ENCODE measurements around the gene ACTL7A.
"Not testable (repeated sequence)": the region's sequence is repeated elsewhere in the genome, so short reads cannot be mapped to it uniquely, and the experiment has no call there.

The ACTL7A gene

GRCh38 chr9:108861997-108862396 lies at the start of gene ACTL7A:
ACTL7A (plus strand) TSS chr9:108862266; CDS start chr9:108862323, 57 bp downstream.
- DNase-seq, result no peak

- DNase-seq, result no peak
These were observed 49.6 kb upstream of the ACTL7A start for GRCh38 chr9:108812396-108813025.

- DNase-seq, result no peak
These were observed 48.0 kb upstream of the ACTL7A start for GRCh38 chr9:108813951-108814601.

GRCh38 chr9:108815156-108815555 lies 46.9 kb upstream of the ACTL7A start:
- DNase-seq, result no peak

- DNase-seq, result no peak
These were observed 46.0 kb upstream of the ACTL7A start for GRCh38 chr9:108816037-108816436.

- no peak for DNase-seq
These were observed 38.2 kb upstream of the ACTL7A start for GRCh38 chr9:108823829-108824228.

GRCh38 chr9:108830272-108830671 lies 31.8 kb upstream of the ACTL7A start:
- no peak for DNase-seq

GRCh38 chr9:108831496-108832178 lies 30.4 kb upstream of the ACTL7A start:
- no peak for DNase-seq

GRCh38 chr9:108832179-108832500 lies 29.9 kb upstream of the ACTL7A start:
- no peak for DNase-seq

GRCh38 chr9:108834959-108835665 lies 27.0 kb upstream of the ACTL7A start:
- no peak for DNase-seq

GRCh38 chr9:108835831-108836230 lies 26.2 kb upstream of the ACTL7A start:
- DNase-seq, result no peak

- no peak for DNase-seq
These were observed 25.7 kb upstream of the ACTL7A start for GRCh38 chr9:108836319-108836718.

- DNase-seq, result no peak
These were observed 25.3 kb upstream of the ACTL7A start for GRCh38 chr9:108836781-108837180.

GRCh38 chr9:108837530-108837929 lies 24.5 kb upstream of the ACTL7A start:
- no peak for DNase-seq

- DNase-seq, result no peak
These were observed 24.0 kb upstream of the ACTL7A start for GRCh38 chr9:108838017-108838416.

GRCh38 chr9:108839561-108839960 lies 22.5 kb upstream of the ACTL7A start:
- DNase-seq, result not testable (repeated sequence)

- peak in 1 of 2 donors; percentile 9 for DNase-seq
These were observed 19.3 kb upstream of the ACTL7A start for GRCh38 chr9:108842610-108843295.

- no peak for DNase-seq
These were observed 17.7 kb upstream of the ACTL7A start for GRCh38 chr9:108844391-108844790.

- no peak for DNase-seq
These were observed 17.2 kb upstream of the ACTL7A start for GRCh38 chr9:108844856-108845255.

- DNase-seq, result no peak
These were observed 16.6 kb upstream of the ACTL7A start for GRCh38 chr9:108845507-108845906.

- no peak for DNase-seq
These were observed 16.1 kb upstream of the ACTL7A start for GRCh38 chr9:108845947-108846346.

- not testable (repeated sequence) for DNase-seq
These were observed 13.8 kb upstream of the ACTL7A start for GRCh38 chr9:108848296-108848695.

GRCh38 chr9:108850293-108850897 lies 11.7 kb upstream of the ACTL7A start:
- DNase-seq, result no peak
